Skin epidermis (tissue), 12 donors: ENCODE measurements around the gene KLK15.
A peak's percentile ranks its signal among the peaks of the same experiment; 100 is the strongest.

Experiments used
- H3K27ac ChIP-seq, 21 experiments: fragments of 200-600 bp; sonication (generic) in 11 of 21; one replicate each; pipeline ENCODE4 v1.5.0; 2020; ENCODE audit warnings: mild to moderate bottlenecking in 3 of 21, inconsistent platforms in 2 of 21, moderate library complexity in 2 of 21
- H3K4me3 ChIP-seq, 7 experiments: fragments of 200-600 bp; sonication (generic) in 2 of 7; one replicate each; pipeline ENCODE4 v1.5.0; 2020; ENCODE audit warnings: inconsistent platforms in 2 of 7, mild to moderate bottlenecking in 2 of 7, moderate library complexity in 1 of 7

Gene KLK15

DNA sequence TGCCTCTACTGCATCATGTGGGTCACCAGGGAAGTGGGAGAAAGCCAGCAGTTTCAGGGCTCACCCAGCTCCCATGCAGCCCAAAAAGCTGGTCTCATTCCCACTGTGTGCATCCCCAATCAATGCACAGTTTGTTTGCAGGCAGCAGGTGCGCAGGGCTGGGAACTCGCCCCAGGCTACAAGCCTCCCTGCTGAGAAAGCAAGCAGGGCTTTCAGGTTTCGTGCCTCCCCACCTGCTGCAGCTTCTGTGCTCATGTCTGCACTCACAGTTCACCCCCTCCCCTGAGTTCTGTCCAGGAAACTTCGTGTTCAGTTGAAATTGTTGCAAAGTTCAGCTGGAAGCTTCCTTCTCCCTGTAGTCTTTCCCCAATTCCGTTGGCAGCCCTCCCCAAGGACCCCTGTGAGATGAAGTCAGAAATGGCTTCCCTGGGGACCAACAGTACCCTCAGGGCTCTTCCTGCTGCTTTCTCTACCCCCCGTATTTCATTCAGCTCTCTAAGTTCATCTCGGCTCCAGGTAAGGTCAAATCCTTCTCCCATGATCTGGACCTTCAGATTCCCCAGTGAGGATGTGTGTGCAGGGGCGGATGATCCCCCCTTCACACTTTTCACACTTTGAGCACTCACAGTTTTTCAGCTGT, 11.0 kb upstream of the KLK15 start:
- Histone ChIP-seq H3K4me3 (no peak overlapping the region), H3K27ac (no peak overlapping the region)

- no peak overlapping the region for H3K4me3 ChIP-seq
- no peak overlapping the region for H3K27ac ChIP-seq
Measured at GRCh38 chr19:50843701-50844221, 10.4 kb upstream of the KLK15 start.

DNA sequence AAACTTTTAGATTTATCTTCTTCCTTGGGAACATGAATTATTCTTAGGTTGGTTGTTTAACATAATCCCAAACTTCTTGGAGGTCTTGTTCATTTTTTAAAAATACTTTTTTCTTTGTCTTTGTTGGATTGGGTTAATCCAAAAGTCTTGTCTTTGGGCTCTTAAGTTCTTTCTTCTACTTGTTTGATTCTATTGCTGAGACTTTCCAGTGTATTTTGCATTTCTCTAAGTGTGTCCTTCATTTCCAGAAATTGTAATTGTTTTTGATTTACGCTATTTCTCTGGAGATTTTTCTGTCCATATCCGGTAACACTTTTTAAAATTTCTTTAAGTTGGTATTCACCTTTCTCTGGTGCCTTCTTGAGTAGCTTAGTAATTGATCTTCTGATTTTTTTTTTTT, 9.8 kb upstream of the KLK15 start:
- Histone ChIP-seq H3K27ac (no peak overlapping the region), H3K4me3 (no peak overlapping the region)

DNA sequence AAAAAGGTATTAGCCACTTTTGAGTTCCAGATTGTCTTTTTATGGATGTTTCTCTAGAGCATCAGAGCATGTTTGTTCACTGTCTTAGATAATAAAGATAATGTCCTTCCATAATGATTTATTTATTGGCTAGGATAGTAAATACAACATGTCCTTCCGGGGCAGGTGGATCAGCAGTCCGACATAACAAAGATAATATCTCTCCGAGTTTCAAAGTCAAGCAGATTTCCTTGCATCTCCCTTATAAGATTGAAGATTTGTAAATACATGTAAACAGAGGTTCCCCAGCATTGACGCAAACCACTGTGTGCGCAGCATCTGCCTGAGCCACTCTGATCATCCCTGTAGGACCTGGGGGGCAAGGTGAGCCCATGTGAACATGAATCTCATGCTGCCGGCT, 8.8 kb upstream of the KLK15 start:
- H3K27ac ChIP-seq: no peak overlapping the region
- no peak overlapping the region for H3K4me3 ChIP-seq

DNA sequence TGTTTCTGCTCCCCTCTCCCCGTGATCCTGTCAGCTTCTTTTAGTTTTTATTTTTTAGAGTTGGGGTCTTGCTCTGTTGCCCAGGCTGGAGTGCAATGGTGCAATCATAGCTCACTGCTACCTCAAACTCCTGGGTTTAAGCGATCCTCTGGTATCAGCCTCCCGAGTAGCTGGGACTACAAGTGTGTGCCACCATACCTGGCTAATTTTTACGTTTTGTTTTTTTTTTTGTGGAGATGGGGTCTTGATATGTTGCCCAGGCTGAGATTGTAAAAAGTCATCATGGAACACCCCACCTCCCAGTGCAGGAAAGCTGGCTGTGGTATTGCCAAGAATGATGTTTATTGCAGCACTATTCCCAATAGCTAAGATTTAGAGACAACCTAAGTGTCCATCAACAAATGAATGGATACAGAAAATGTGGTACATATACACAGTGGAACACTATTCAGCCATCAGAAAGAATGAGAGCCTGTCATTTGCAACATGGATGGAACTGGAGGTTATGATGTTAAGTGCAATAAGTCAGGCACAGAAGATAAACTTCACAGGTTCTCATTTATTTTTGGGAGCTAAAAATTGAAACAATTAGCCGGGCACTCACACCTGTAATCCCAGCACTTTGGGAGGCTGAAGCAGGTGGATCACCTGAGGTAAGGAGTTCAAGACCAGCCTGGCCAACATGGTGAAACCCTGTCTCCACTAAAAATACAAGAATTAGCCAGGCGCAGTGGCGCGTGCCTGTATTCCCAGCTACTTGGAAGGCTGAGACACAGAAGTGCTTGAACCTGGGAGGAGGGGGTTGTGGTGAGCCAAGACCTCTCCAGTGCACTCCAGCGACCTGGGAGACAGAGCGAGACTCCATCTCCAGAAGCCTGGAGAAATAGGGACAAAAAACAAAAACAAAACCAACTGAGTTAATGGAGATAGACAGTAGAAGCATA, 6.6 kb upstream of the KLK15 start:
- Histone ChIP-seq H3K27ac (no peak overlapping the region), H3K4me3 (no peak overlapping the region)

DNA sequence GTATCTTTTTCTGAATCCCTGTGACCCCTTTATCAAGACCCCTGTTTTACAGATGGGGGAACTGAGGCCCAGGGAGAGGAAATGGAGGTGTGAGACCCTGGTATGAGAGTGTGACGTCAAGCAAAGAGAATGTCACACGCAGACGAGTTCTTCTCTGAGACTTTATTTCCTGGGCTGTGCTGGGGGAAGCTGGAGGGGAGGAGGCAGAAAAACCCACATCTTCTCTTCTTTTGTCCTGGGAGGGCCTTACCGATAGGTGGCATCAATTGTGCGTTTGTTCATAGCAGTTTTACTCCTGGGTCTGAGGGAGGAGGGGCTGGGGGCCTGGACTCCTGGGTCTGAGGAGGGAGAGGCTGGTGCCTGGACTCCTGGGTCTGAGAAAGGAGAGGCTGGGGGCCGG, 4.9 kb upstream of the KLK15 start:
- no peak overlapping the region for H3K27ac ChIP-seq
- H3K4me3 ChIP-seq: no peak overlapping the region

GRCh38 chr19:50837300-50837699, 3.9 kb upstream of the KLK15 start:
- H3K4me3 ChIP-seq: no peak overlapping the region
- H3K27ac ChIP-seq: no peak overlapping the region

GRCh38 chr19:50836543-50837195, 3.3 kb upstream of the KLK15 start:
- peak overlapping the region in 2 of 7 experiments; percentile 45 to 46 for H3K4me3 ChIP-seq
- H3K27ac ChIP-seq: peak overlapping the region in 3 of 21 experiments; percentile 18 to 56 (median 38)

DNA sequence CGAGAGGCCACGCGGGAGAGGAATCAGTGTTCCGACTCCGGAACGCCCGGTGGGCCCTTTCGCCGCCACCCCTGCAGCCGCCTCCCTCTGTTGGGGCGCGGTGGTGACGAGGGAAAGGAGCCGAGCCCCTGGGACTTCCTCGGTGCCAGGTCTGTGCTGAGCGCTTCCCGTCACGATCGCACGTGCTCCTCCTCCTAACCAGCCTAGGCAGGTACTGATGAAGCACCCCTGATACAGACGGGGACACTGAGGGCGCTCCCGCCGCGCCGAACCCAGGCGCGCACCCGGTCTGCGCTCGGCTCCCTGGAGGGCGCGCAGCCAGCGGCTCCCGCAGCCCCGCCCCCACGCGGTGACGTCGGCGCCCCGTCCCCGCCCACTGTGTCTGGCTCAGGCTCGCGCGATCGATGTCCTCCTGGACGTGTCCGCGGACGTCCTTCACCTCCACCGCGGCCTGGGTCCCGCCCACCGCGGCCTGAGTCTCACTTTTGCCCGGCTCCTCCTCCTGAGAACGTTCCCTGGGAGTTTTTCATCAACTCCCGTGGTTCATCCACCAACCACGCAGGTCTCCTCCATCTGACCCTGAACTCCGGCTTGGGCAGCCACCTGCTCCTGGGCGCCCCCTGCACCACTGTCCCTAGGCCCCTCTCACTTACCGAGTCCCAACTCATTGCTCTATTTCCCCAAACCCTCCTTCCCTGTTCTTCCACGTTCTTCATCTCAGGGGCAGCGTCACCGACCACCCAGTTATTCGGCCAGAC, 2.6 kb upstream of the KLK15 start:
- H3K4me3 ChIP-seq: peak overlapping the region; percentile 27 to 50 (median 45)
- peak overlapping the region in 11 of 21 experiments; percentile 14 to 63 (median 38) for H3K27ac ChIP-seq

DNA sequence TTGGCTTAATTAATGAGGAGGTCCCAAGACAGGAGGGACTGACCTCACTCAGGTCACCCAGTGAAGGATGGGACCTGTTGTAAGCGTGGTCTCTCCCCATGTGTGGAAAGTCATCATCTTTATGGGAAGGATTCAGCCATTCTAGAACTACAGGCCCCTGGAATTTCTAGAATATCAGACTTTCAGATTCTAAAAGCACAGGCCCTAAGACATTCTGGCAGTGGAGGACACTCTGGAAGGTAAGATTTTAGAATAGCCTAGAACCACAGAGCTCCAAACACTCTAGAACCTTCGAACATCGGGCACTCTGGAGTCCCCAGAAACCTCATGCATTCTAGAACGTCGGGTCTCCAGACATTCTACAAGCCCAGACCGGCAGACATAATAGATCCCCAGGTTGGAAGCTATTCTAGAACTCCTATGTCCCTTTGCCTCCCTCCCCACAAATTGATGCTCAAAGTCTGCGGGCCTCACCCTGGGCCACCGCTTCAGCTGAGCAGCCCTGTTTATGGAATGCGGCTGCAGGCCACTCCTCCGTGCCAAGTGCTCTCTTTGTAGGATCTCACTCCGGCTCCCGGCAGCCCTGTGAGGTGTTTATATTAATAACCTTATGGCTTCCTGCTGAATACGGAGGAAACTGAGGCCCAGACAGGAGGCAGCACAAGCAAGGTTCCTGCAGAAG, 1.9 kb upstream of the KLK15 start:
- Histone ChIP-seq H3K27ac (peak overlapping the region in 10 of 21 experiments; percentile 14 to 63 (median 44)), H3K4me3 (peak overlapping the region; percentile 27 to 50 (median 45))

- Histone ChIP-seq H3K4me3 (no peak overlapping the region), H3K27ac (no peak overlapping the region)
Measured at GRCh38 chr19:50833802-50834167, 411 bp upstream of the KLK15 start.

GRCh38 chr19:50832666-50833065, 708 bp downstream of the KLK15 start:
- H3K4me3 ChIP-seq: no peak overlapping the region
- H3K27ac ChIP-seq: no peak overlapping the region

GRCh38 chr19:50831026-50831396, 2.4 kb downstream of the KLK15 start:
- Histone ChIP-seq H3K4me3 (no peak overlapping the region), H3K27ac (no peak overlapping the region)

- no peak overlapping the region for H3K27ac ChIP-seq
- no peak overlapping the region for H3K4me3 ChIP-seq
Measured at GRCh38 chr19:50830266-50831025, 2.9 kb downstream of the KLK15 start.

DNA sequence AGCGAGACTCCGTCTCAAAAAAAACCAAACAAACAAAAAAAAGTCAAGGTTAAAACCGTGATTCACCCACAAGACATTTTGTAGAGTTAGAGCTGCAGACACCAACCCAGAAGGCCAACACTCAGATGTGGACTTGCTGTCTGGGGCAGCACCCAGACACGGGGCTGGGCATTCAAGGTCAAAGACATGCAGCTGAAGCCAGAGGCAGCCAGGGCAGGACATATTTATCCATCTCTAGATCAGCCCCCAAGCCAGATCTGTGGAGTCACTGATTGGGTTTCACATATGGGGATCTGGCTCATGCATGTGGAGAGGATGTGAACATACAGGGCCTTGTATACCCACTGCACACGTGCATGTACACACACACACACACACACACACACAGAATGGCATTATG, 3.6 kb downstream of the KLK15 start:
- H3K27ac ChIP-seq: no peak overlapping the region
- no peak overlapping the region for H3K4me3 ChIP-seq

GRCh38 chr19:50827476-50827875, 5.9 kb downstream of the KLK15 start:
- H3K27ac ChIP-seq: no peak overlapping the region
- H3K4me3 ChIP-seq: no peak overlapping the region

DNA sequence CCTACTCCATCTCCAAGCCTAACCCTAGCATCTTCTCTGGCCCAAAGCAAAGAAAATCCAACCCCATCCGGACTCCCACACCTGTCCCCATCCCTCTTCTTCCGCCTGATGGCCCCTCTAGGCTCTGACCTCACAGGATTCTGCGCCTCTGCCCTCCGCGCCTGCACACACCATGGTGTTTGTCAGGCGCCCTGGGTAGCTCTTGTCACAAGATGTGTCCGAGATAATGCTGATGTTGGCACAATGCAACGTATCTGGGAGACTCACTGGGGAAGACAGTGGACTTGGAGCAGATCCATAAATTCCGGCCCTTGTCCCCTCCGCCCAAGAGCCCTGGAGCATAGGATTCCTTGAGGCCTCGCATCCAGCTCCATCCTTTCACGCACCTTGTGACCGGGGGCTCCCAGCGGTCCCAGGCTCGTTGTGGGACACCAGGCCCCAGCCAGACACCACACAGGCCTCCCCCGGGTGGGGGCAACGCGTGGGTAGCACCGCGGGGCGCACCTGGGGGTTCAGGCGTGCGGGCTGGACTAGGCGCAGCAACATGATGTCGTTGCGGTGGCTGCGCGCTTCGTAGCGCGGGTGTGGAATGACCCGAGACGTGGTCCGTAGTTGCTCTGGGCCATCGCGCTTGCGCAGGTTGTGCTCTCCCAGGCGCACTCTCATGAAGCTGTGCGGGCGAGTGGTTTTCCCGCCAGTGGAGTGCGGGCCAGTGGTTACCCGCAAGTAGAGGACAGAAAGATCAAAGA, 6.7 kb downstream of the KLK15 start:
- H3K27ac ChIP-seq: no peak overlapping the region
- H3K4me3 ChIP-seq: no peak overlapping the region
